ENCODE results near the gene EMSY.
"Not testable (repeated sequence)": the region's sequence is repeated elsewhere in the genome, so short reads cannot be mapped to it uniquely, and the experiment has no call there.

The EMSY gene

GRCh38 chr11:76444384-76445120 lies at the start of gene EMSY:
Gene EMSY (plus strand): TSS chr11:76445018. CDS start chr11:76446939, 1,921 bp downstream.
- ChIA-PET CTCF (interaction anchor here (2.0 kb wide), 1 partner anchor 14 kb away, joined by 9 read pairs; no protein-coding TSS in a partner anchor), POLR2A (no interaction called here)
- no peak for TF ChIP-seq CTCF (IDR thresholded peaks at IDR 0.05; ENCODE audit: control extremely low read depth, extremely low read depth, low read depth, missing control alignments)
- peak; percentile 94 for DNase-seq (ENCODE audit: extremely low spot score)

- ChIA-PET POLR2A (no interaction called here), CTCF (interaction anchor here (2.0 kb wide), 1 partner anchor 25 kb away, joined by 4 read pairs; no protein-coding TSS in a partner anchor)
- no peak for DNase-seq (ENCODE audit: extremely low spot score)
- TF ChIP-seq CTCF (IDR thresholded peaks at IDR 0.05; ENCODE audit: control extremely low read depth, extremely low read depth, low read depth, missing control alignments) = no peak
Measured at GRCh38 chr11:76395296-76395695, 49.5 kb upstream of the EMSY start.

GRCh38 chr11:76397383-76397782 lies 47.4 kb upstream of the EMSY start:
- TF ChIP-seq CTCF (IDR thresholded peaks at IDR 0.05; ENCODE audit: control extremely low read depth, extremely low read depth, low read depth, missing control alignments) = no peak
- no peak for DNase-seq (ENCODE audit: extremely low spot score)
- ChIA-PET POLR2A (no interaction called here), CTCF (interaction anchor here (1.0 kb wide), 1 partner anchor 10 kb away, joined by 3 read pairs; no protein-coding TSS in a partner anchor)

- CTCF ChIA-PET = no interaction called here
- TF ChIP-seq CTCF (IDR thresholded peaks at IDR 0.05; ENCODE audit: control extremely low read depth, extremely low read depth, low read depth, missing control alignments) = no peak
Measured at GRCh38 chr11:76400967-76401366, 43.9 kb upstream of the EMSY start.

GRCh38 chr11:76401484-76401883 lies 43.3 kb upstream of the EMSY start:
- POLR2A ChIA-PET; DNase-seq (ENCODE audit: extremely low spot score); CTCF ChIA-PET: not testable (repeated sequence)

More at GRCh38 chr11:76400967-76401366, 43.9 kb upstream of the EMSY start:
- no peak for DNase-seq (ENCODE audit: extremely low spot score)
- POLR2A ChIA-PET = no interaction called here

GRCh38 chr11:76406359-76406758 lies 38.5 kb upstream of the EMSY start:
- ChIA-PET POLR2A (no interaction called here), CTCF (interaction anchor here (1.6 kb wide), 1 partner anchor 23 kb away, joined by 3 read pairs; no protein-coding TSS in a partner anchor)
- TF ChIP-seq CTCF (IDR thresholded peaks at IDR 0.05; ENCODE audit: control extremely low read depth, extremely low read depth, low read depth, missing control alignments) = no peak
- no peak for DNase-seq (ENCODE audit: extremely low spot score)

- CTCF ChIA-PET = interaction anchor here (1.2 to 1.5 kb wide), 2 partner anchors 21 to 702 kb away, joined by 3 read pairs; no protein-coding TSS in a partner anchor
- DNase-seq (ENCODE audit: extremely low spot score) = no peak
- no peak for TF ChIP-seq CTCF (IDR thresholded peaks at IDR 0.05; ENCODE audit: control extremely low read depth, extremely low read depth, low read depth, missing control alignments)
- POLR2A ChIA-PET = no interaction called here
Measured at GRCh38 chr11:76408171-76408965, 36.5 kb upstream of the EMSY start.

Measured in GM10248 (cell line).